HG03064 (cell line): ENCODE data around the gene GPR61.
A peak's percentile ranks its signal among the peaks of the same experiment; 100 is the strongest.

Experiments
- ATAC-seq: cut with Tn5 transposase; IDR thresholded peaks from one replicate; pipeline ENCODE4 v1.9.1; 2021; ENCODE audit warnings: low read depth; ENCODE audit not compliant: unreplicated experiment

GPR61 gene

DNA sequence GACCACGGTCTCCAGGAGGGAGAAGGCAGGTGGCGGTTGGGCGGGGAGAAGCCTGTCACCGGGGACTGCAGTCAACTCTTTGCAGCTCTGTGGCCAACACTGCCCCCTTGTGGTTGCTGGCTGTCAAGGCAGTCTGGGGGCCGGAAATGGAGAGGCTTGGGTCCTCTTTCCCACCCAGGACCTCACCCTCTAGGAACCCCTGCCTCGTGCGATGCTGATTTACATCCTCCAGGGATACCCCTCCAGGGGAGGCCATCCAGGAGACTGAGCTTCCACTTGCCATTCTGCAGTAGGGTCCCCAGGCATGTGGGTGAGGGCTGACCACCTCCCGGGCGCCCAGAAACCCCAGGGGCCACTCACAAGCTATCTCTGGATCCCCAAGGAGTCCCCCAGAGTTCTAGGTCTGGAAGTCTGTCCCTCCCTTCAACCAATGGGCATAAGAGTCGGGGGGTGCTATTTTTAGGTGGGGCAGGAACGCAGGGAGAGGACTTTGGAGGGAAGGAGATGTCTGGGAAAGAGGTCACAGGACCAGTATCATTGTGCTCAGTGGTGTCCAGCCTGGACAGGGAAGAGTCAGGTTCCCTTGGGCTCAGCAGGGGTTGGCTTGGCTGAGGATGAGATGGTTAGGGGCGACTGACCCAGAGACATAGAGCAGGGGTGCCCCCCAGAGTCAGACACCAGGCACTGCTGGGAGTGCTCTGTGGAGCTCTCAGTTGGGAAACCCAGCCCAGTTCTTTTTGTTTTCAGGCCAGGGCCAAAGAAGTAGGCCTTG lies 7.1 kb upstream of the GPR61 start:
- no peak for ATAC-seq

DNA sequence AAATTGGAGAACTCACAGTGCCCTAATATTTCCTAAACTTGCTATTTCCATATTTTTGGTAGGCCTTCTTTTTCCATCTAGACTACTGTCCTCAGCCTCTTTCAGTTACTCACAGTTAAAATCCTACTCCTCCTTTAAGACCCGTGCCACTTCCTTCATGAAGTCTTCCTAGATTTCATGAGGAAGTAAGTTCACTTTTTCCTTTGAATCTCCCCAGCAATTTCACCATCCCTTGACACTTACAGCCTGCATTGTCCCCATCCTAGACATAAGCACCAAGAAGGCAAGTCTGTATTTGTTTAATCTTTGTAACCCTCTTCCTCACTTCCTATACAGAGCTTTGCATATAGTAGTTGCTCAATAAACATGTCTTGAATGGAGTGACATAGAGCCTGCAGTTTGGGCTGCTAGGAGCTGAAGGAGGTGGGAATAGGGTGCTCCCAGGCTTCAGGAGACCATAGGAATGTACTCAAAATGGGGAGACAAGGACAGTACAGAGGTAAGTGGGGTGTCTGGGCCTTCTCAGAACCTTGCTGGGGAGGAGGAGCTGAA lies 5.3 kb upstream of the GPR61 start:
- ATAC-seq: no peak

DNA sequence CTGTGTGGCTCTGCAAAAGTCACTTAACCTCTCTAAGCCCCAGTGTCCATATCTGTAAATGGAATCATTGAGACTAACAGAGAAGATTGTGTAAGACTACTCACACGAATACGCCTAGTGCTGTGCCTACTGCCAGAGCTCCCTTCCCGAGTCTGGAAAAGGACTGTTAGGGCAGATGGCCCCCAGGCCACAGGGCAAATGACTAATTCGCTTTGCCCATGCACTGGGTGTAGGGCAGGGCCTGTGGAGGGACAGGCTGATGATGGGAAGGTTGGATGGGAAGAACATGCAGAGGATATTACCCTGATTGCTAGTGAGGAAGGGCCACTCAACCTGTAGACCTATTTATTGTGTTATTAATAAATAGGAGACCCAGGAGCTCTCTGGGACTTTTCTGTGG lies 4.2 kb upstream of the GPR61 start:
- no peak for ATAC-seq

DNA sequence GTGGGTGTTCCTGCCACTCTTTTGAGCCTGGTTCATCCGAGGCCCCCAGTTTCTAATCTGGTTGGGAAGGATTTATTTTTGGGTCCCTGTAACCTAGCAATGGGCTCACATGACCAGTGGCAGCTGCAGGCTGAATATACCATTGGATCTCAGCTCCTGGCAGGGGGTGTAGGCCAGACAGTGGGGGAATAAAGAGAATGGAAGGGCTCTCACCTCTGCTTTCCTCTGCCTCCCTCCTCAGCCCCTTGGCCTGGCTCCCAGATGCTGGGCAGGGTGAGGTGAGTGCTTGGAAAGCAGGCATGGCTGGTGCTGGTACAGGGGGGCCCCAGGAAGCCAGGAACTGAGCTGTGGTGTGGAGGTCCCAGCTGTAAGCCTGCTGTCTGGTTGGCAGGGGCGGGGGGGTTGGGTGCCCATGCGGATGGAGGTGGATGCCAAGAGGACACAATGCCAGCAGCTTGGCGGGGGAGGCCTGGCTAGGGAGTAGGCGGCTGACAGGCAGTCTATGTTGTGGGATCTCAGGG lies 3.6 kb upstream of the GPR61 start:
- ATAC-seq: no peak

- no peak for ATAC-seq
These were observed 2.1 kb upstream of the GPR61 start for GRCh38 chr1:109537450-109538178.

GRCh38 chr1:109538827-109539555 lies 681 bp upstream of the GPR61 start:
- ATAC-seq: no peak

- no peak for ATAC-seq
These were observed 1.4 kb downstream of the GPR61 start for GRCh38 chr1:109541102-109541501.

- ATAC-seq: no peak
These were observed 3.0 kb downstream of the GPR61 start for GRCh38 chr1:109542657-109543056.

- ATAC-seq: no peak
These were observed 3.8 kb downstream of the GPR61 start for GRCh38 chr1:109543283-109543987.

GRCh38 chr1:109543988-109544735 lies 4.5 kb downstream of the GPR61 start:
- no peak for ATAC-seq

DNA sequence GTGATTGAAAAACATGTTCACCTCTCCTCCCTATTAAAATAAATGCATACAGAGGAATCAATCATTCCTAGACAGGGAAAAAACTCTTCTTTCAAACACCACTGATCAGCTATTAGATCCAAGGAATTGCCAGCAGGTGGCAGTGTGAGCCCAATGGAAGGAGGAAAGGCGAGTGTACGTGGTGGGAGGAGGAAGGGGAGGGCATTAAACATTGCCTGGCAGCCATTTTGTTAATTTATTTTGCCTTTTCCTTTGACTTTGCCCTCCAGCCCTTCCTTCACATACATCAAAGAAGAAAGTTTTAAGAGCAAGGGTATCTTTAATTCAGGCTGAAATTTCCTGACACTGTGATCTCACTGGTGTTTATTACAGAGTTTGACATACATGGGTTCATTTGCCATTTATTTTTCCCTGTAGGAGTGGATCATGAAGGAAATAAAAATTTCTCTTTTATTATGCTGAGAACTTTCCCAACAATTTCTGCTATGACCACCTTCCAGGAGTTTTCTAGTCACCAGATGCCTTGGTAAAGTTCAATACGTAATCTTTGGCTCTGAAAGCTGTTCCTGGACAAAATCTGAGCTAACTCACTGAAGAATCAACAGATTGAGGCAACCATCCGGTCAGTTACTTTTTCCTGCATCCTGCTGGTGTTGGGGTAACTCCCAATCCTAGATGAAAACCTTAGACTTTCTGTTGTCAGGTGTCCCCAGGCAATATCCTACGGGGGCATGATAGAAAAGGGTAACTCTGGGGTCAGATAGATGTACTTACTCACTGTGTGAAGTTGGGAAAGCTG lies 6.8 kb downstream of the GPR61 start:
- ATAC-seq: peak; percentile 44

- ATAC-seq: peak; percentile 14
These were observed 8.0 kb downstream of the GPR61 start for GRCh38 chr1:109547463-109548320.

DNA sequence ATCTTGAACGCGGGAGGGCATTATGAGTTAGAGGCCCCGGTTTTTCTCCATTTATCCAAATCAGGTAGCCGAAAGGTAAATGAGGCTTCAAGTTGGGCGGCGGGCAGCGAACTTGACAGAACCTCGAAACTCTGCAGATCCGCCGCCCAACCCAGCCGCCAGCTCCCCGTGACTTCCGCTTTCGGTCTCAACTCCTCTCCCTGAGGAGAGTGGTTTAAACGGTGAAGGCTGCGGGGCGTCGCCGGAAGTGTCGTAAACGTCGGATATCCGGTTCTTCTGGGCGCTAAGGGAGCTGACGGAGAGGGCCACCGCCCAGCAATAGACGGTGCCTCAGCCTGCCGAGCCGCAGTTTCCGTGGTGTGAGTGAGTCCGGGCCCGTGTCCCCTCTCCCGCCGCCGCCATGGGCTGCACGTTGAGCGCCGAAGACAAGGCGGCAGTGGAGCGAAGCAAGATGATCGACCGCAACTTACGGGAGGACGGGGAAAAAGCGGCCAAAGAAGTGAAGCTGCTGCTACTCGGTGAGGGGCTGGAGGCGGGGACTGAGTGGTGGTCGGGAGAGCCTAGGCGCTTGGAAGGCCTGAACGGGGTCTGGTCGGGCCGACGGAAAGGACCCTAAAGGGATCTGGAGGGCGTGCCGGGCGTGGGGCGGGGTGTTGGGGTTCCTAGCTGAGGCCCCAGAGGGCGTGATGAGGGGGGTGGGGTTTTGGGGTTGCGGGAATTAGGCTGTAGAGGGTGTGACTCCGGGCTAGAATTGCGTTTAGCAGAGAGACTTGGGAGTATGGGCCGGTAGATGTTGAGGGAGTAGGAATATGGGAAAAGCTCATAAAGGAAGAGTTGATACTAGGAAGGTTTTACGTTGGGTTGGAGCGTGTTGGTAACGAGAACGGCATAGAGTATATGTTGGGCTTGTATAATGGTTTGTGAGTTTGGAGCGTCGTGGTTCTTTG lies 8.9 kb downstream of the GPR61 start, which contains the start of gene GNAI3:
GNAI3 (plus strand) TSS at position 295 of the 947 bp plus-strand sequence; CDS start at position 401, 106 bp downstream.
- ATAC-seq: peak; percentile 86

DNA sequence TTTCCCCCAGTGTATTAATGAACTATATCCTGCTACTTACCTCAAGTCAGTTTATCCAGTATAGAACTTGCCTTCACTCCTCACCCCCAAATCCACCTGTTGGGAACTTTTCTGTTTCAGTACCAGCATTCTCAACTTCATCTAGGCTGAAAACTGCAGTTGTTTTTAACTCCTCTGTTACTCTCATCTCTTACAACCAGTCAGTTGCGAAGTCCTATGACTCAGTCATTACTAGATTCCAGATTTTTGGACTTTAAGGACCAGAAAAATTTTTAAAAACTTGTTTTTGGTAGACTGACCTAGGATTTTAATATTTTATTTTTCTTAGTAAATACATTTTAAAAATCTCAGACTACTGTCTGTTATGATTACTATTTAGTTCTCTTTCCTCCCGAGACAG lies 16.9 kb downstream of the GPR61 start:
- no peak for ATAC-seq

GRCh38 chr1:109557520-109557919 lies 17.8 kb downstream of the GPR61 start:
- no peak for ATAC-seq

- no peak for ATAC-seq
These were observed 20.3 kb downstream of the GPR61 start for GRCh38 chr1:109559995-109560394.
